Right renal cortex interstitium (tissue), 3 donors: Measurements from ENCODE around the gene CBFA2T2. TPM values are rescaled to one million over a fixed set of nuclear protein-coding genes. Genes with fewer than 3 reads are reported as not detected.
"Not testable (repeated sequence)": the region's sequence is repeated elsewhere in the genome, so short reads cannot be mapped to it uniquely, and the experiment has no call there.

Experiments
- DNase-seq, 3 donors: peaks; one replicate each; pipeline ENCODE4 v3.0.0-alpha.2; 2013; ENCODE audit warnings: low read depth in 3 of 3, low spot score in 2 of 3
- polyA plus RNA-seq, 3 donors: library from polyadenylated mRNA; unstranded; fragments of 120-200 nt; gene quantifications; one replicate each; pipeline ENCODE4 v1.2.1, GENCODE V29; 2013; ENCODE audit not compliant: insufficient read length in 3 of 3

The CBFA2T2 gene
- polyA plus RNA-seq, 3 donors, result 24.4 to 27.0 (median 26.1) TPM

DNA sequence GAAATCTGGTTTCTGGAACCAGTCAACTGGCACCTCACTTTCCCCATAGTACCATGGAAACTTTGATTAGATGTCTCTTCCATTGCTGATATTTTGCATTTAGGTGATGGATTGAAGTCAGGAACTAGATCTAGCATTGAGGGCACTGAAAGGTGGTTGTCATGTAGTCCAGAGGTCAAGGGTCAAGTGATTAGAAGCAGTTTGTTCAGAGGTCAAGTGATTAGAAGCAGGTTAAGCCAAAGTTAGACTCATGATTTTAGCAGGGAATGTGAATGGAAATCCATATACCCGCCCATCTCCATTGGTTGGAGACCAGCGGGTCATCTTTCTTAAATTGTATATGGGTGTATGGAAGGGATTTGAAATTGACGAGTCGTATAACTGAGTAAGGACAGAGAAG, 51.2 kb downstream of the CBFA2T2 start:
- DNase-seq, result no peak

DNA sequence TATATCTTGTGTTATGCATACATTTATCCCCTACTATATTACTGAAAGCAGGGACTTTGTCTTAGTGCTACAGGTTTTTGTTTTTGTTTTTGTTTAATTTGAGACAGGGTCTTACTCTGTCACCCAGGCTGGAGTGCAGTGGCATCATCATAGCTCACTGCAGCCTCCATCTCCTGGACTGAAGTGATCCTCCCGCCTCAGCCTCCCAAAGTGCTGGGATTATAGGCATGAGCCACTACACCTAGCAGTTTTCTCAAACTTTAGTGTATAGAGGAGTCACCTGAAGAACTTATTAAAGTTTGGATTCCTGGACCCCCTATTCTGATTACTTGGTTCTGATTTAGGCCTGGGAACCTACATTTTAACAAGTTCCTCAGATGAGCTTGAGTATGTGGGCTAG, 51.9 kb downstream of the CBFA2T2 start:
- DNase-seq, result no peak

DNA sequence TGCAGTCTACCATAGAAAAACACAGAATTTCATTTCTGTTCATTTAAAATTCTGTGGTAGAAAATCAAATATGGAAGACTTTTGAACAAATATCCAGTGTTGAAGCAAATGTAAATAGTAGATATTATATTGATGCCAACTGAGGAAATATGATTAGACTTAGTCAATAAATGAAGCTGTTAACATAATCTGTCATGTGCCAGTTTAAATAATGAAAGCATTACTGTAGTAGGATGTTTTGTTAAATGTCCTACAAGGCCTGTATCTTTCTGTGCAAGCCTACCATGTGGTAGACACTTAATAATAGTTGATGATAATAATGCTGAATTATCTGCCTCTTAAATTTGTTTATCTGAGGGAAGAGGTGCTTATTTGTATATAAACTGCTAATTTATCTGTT, 55.9 kb downstream of the CBFA2T2 start:
- no peak for DNase-seq

DNA sequence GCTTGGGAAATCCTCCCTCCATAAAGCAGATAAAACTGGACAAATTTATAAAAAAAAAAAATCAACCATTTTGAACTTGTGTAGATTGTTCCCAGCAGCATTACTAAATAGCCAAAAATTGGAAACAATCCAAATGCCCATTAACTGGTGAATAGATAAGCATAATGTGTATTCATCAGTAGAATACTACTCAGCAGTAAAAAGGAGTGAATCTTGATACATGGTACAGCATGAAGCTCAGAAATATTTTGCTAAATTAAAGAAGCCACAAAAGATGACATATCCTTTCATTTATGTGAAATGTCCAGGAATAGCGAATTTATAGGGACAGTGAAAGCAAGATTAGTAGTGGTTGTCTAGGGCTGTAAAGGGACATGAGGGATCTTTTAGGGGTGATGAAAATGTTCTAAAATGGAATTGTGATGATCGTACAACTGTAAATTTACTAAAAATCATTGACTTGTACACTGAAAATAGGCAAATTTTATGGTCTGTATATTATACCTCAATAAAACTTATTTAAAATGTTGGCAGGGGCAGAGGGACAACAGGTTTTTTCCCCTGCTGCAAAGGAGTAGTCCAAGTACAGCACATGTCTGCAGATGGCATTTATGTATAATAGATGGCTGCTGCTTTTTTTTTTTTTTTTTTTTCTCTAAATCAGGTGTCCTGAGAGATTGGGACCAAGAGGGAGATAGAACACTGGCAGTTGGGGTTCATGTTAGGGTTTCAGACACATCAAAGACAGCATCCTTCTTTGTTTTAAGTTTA, 59.5 kb downstream of the CBFA2T2 start:
- DNase-seq, result no peak

DNA sequence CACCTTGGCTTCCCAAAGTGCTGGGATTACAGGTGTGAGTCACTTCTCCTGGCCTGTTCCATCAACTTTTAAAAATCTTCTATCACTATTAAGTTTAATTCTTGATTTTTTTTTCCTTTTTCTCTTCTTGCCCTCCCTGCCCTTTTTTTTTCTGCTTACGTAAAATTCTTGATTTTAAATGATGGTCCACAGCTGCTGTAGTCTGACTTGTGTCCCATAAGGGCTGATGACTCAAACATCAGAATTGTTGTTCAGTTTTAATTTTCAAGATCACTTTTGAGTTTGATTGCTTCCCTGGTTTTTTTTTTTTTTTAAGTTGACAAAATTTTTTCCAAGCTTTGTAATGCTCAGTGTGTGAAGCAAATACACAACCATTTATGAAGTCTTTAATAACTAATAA, 61.9 kb downstream of the CBFA2T2 start:
- no peak for DNase-seq

DNA sequence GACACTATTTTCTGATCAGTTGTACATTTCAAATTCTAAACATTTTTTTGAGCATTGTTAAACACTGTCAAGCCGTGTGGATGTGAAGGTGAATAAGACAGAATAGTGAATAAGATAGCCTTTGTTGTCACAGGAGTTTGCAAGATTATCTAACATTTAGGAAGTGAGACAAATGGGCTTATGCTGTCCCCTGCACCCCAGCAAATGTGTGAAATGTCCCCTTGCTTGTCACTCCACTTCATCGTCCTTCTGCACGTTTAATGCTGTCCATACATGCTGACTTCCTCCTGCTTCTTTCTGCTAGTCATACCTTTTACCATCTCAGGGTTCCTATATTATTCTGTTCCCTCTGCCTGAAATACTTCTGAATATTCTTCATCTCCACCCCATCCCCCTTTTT, 62.6 kb downstream of the CBFA2T2 start:
- no peak for DNase-seq

DNA sequence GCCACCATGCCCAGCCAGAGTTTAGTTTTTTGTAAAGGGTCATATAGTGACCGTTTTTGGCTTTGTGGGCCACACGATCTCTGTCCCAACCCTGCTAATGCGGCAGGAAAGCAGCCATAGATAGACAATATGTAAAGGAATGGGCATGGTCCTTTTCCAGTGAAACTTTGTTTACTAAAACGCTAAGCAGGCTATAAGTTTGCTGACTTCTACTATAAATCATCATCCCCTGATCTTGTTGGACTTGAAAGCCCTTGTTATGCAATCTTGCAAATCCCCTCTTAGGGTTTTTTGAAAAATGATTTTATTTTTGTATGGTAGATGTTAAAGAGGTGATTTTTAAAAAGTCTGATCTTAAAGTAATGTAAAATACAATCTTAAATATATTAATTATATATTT, 63.6 kb downstream of the CBFA2T2 start:
- DNase-seq, result no peak

DNA sequence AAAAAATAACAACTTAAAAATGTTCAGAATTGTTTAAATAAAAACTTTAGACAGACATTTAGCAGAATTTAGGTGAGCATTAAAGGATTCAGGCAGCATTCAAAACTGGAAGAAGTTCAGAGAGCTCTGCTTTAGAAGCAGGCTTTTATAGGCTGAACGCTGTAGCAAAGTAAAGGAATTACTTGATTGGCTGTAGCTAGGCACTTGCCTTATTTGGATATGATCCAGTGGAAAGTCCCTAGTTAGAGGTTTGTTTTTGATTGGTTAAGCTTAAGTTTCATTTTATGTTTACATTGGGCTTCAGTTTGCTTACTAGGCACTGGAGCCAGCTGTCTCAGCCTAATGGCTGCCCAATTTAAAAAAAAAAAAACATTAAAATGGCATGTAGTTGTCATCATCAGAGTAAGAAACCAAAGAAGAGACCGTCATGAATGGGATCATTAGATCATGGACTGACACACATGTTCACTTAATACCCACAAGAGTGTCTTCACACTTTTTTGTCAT, 65.1 kb downstream of the CBFA2T2 start:
- DNase-seq, result peak in 2 of 3 donors; percentile 73 to 75

DNA sequence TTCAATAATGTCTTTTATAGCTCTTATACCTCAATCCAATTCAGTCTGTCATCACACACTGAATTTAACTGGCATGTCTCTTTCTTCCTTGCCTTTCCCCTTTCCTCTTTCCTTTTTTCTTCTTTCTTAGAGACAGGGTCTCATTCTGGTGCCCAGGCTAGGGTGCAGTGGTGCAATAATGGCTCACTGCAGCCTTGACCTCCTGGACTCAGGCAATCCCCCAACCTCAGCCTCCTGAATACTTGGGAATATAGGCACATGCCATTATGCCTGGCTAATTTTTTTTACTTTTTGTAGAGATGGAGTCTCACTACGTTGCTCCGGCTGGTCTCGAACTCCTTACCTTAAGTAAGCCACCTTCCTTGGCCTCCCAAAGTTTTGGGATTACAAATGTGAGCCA, 65.9 kb downstream of the CBFA2T2 start:
- no peak for DNase-seq

DNA sequence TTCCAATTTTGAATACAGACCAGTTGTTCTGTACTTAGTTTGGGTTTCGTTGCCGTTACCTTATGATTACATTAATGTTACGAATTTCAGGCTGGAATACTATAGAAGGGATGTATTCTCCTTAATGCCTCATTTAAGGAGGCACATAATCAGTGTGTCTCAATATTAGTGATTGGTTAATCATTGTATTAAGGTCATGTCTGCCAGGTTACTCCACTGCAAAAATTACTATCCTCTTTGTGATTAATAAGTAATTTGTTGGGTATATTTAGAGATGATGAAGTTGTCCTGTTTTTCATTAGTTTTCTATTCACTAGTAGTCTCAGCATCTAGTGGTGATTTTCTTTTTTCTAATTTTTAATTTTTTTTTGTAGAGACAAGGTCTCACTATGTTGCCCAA, 66.3 kb downstream of the CBFA2T2 start:
- no peak for DNase-seq

DNA sequence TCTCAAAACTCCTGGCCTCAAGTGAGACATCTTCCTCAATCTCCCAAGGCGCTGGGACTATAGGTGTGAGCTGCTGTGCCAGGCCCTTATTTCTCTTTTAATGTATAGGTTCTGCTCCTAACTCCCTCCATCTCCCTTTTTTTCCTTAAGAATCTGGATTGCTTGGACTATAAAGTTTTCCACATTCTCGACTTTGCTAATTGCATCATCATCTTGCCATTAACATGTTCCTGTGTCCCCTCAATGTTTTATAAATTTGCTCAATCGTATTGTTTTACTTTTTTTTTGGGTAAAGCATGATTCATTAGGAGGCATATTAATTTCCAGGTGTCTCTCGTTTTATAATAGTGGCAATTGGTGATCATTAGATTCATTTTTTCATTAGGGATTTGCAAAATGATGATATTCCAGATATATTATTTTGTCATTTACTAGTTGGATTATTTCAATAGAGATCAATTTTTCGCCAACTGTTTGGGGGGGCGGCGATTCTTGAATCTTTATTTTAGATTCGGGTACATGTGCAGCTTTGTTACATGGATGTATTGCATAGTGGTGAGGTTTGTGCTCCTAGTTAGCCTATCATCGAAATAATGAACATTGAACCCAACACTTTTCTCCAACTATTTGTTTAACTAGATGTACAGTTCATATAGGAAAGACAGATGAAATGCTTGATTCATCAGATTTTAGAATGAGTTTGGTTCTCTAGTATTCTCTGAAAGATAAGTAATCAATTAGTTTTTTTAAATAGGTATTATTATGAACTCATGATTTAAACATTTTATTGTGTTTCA, 68.7 kb downstream of the CBFA2T2 start:
- no peak for DNase-seq

DNA sequence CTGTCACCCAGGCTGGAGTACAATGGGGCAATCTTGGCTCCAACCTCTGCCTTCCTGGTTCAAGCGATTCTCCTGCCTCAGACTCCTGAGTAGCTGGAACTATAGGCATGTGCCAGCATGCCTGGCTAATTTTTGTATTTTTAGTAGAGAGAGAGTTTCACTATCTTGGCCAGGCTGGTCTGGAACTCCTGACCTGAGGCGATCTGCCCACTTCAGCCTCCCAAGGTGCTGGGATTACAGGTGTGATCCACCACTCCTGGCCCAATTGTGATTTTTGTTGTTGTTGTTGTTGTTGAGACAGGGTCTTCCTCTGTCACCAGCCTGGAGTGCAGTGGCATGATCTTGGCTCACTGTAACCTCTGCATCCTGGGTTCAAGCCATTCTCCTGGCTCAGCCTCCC, 69.3 kb downstream of the CBFA2T2 start:
- DNase-seq, result no peak

DNA sequence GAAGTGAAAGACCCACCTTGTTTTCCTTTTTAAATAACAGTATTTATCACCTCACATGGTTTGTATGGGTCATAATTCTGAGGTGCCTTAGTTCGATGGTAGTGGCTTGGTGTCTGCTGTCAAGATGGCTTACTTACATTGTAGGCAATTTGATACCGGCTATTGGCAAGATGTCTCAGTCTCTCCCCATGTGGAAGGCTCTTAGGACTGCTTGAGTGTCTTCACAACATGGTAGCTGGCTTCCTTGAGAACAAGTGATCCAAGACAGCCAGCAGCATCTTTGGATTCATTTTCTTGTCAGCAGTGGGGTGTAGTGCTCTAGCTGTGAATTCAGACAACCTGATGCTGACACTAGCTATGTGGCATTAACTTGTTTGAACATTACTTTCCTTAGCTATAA, 70.1 kb downstream of the CBFA2T2 start:
- no peak for DNase-seq

DNA sequence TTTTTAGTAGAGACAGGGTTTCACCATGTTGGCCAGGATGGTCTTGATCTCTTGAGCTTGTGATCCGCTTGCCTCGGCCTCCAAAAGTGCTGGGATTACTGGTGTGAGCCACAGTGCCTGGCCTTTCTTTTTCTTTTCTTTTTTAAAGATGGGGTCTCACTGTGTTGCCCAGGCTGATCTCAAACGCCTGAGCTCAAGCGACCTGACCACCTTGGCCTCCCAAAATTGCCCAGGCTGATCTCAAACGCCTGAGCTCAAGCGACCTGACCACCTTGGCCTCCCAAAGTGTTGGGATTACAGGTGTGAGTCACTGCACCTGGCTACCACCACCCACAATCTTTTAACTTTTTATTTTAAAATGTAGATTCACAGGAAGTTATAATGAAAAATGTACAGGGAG, 71.2 kb downstream of the CBFA2T2 start:
- DNase-seq, result not testable (repeated sequence)

DNA sequence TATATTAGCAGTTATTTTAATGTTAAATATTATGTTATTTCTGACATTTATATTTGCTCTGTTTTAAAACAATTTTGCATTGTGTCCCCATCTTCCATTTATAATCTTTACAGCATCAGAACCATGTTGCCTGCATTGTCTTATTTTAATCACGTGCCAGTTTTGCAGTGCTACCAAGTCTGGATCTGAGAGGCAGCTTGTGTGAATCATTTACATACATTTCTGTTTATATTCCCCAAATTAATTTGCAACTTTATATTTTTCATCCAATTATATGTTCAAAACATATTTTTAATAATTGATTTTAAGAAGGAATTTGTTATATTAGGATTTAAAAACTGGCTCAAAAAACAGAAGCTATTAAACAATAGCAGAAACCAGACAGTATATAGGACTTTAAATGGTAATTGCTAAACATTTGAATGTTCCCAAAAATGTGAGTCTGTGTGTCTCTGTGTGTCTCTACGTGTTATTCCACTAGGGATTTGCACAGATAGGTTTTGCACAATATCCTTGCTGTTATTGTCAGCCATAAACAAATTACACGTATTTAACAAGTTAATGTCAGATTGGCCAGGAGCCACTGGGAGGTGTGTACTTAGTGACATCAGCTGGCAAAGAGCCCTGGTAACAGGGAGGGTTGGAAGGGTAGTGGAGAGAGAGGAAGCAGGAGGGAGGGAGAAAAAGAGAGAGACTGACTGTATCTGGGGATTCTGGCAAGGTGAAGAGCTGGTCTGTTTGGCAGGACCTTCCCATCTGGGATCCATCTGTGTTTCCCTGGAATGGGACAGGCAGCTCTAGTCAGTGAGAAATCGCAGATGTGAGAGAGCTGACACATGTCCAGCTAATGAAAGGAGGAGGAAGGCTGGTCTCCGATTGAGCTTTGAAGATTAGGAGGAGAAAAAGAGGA, 72.1 kb downstream of the CBFA2T2 start:
- peak; percentile 35 to 42 (median 38) for DNase-seq

DNA sequence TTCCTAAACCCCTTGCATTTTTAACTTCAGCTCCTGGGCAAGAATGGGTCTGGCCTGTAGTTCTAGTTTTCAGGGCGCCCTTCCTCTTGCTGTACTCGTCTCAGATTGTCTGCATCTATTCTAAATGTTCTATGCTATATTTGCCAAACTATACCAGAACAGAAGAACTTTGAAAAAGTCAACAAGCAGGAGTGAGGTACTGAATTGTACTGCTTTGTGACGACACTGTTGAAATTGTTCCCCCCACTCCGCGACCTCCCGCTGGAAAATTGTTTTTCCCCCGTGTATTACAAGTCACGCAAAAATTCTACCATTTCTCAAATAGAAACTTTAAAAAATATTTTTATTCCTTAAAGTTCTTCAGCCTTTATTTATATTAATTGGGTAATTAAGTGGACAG, 73.9 kb downstream of the CBFA2T2 start:
- no peak for DNase-seq

DNA sequence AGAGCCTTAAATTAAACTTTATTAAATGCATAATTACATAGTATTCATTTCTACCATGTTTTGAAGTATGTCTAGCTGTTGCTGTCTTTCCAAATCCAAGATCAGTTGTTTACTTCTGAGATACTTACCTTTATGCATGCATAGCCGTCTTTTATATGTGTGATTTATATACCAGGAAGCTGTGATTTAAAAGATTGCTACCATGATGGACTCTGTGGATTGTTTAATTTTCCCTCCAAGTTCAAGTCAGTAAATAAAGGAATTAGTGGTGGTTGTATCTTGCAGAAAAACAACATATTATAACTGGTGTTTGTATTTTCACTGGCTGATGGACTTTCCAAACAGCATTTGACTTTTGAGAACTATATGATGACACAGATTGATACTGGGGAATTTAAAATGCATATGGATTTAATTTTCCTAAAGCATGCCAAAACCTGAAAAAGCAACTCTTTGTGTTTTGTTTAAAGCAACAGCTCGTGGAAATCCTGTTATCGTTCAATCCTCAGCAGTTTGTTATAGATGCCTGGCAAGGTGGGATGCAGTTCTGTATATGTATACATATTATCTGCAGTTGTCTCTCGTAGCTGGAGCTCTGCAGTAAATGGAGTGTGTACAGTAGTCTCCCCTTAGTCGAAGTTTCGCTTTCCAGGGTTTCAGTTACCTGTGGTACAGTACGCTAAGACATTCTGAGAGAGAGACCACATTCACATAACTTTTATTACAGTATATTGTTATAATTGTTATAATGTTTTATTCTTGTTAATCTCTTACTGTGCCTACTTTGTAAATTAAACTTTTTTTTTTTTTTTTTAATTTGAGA, 77.1 kb downstream of the CBFA2T2 start:
- DNase-seq, result no peak

DNA sequence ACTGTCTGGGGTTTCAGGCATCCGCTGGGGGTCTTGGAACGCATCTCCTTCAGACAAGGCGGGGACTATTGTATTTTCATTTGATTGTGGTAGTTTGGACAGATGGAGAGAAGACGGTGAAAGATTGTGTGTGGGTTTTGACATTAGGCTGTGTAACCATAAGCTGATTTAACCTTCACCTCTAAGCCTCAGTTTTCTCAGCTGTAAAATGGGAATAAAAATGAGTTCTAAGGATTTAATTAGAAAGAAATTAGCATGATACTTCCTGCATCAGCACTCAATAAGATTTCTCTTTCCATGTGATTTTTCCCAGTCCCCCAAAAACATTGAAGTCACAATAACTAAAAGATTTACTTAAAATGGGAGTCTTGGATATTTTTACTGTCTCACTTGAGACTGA, 78.1 kb downstream of the CBFA2T2 start:
- no peak for DNase-seq

DNA sequence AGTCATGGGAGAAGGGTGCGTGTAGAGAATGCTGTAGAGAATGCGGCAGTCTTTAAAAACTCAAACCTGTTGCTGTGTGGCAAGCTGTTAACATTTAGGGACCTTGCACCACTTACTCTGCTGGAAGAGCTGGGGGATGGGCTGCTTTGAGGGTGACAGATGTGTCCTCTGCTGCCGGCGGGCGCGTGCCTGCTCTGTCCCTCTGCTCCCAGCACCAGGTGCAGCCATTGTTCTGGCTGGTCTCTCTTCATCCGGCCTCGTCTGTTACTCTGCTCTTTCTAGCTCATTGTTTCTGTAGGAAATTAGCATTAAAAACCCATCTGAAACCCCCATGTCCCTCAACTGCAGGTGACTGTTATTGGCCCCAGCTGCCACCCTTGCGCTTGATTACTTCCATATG, 78.5 kb downstream of the CBFA2T2 start:
- no peak for DNase-seq
